ENCODE results near the gene TRIM5. TPM values are rescaled to one million over a fixed set of nuclear protein-coding genes. Genes with fewer than 3 reads are reported as not detected.
"Not testable (repeated sequence)": the region's sequence is repeated elsewhere in the genome, so short reads cannot be mapped to it uniquely, and the experiment has no call there.

Gene TRIM5
- total RNA-seq, 2 donors from 2014 or later: 16.0 to 21.4 TPM

DNA sequence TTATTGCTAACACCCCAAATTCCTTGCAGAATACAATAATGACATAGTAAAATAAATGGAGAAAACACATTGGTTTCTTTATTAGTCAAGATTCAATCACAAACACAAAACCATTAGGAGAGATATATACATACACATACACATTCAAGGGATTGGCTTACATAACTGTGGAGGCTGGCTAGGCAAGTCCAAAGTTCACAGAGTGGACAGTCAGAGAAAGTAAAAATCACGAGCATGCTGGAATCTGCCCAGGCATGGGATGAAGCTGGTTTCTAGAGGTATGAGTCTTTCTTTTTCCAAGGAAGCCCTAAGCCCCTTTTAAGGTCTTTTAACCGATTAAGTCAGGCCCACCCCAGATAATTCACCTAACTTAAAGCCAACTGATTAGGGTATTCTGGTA, 37.7 kb upstream of the TRIM5 start:
- Histone ChIP-seq H3K9ac (ENCODE audit: extremely low read depth, low read length, poor library complexity, severe bottlenecking) (no peak overlapping the region), H3K4me3 (ENCODE audit: low read length) (no peak overlapping the region), H3K36me3 (ENCODE audit: control insufficient read depth, insufficient read depth, low read length) (no peaks in the 10 kb centered on the region), H3K27ac (ENCODE audit: low read depth, low read length) (no peak overlapping the region), H3K9me3 (ENCODE audit: control insufficient read depth, low read length) (no peaks in the 10 kb centered on the region), H3K4me1 (ENCODE audit: control insufficient read depth, insufficient read depth, low read length) (no peaks in the 10 kb centered on the region), H3K27me3 (ENCODE audit: control insufficient read depth, insufficient read depth, low read length, poor library complexity, severe bottlenecking) (no peaks in the 10 kb centered on the region)
- H3K27ac Mint-ChIP-seq: no peak overlapping the region
- no peaks in the 10 kb centered on the region for H3K9me3 Mint-ChIP-seq
- no peak overlapping the region for H3K4me3 Mint-ChIP-seq
- H3K36me3 Mint-ChIP-seq (ENCODE audit: low read depth): no peaks in the 10 kb centered on the region
- WGBS, 2 experiments (ENCODE audit: insufficient coverage in 1 of 2, insufficient read length in 1 of 2): 90% methylated on average over 2 of the region's 2 CpGs; no CpG with 5 or more reads in 1 of the 2 experiments
- TF ChIP-seq, protein P1, sequence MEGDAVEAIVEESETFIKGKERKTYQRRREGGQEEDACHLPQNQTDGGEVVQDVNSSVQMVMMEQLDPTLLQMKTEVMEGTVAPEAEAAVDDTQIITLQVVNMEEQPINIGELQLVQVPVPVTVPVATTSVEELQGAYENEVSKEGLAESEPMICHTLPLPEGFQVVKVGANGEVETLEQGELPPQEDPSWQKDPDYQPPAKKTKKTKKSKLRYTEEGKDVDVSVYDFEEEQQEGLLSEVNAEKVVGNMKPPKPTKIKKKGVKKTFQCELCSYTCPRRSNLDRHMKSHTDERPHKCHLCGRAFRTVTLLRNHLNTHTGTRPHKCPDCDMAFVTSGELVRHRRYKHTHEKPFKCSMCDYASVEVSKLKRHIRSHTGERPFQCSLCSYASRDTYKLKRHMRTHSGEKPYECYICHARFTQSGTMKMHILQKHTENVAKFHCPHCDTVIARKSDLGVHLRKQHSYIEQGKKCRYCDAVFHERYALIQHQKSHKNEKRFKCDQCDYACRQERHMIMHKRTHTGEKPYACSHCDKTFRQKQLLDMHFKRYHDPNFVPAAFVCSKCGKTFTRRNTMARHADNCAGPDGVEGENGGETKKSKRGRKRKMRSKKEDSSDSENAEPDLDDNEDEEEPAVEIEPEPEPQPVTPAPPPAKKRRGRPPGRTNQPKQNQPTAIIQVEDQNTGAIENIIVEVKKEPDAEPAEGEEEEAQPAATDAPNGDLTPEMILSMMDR (conservative IDR thresholded peaks at IDR 0.05): no peak
- H3K4me1 Mint-ChIP-seq: no peaks in the 10 kb centered on the region
- no peaks in the 10 kb centered on the region for H3K27me3 Mint-ChIP-seq (ENCODE audit: insufficient read depth)
- DNase-seq: no peak

DNA sequence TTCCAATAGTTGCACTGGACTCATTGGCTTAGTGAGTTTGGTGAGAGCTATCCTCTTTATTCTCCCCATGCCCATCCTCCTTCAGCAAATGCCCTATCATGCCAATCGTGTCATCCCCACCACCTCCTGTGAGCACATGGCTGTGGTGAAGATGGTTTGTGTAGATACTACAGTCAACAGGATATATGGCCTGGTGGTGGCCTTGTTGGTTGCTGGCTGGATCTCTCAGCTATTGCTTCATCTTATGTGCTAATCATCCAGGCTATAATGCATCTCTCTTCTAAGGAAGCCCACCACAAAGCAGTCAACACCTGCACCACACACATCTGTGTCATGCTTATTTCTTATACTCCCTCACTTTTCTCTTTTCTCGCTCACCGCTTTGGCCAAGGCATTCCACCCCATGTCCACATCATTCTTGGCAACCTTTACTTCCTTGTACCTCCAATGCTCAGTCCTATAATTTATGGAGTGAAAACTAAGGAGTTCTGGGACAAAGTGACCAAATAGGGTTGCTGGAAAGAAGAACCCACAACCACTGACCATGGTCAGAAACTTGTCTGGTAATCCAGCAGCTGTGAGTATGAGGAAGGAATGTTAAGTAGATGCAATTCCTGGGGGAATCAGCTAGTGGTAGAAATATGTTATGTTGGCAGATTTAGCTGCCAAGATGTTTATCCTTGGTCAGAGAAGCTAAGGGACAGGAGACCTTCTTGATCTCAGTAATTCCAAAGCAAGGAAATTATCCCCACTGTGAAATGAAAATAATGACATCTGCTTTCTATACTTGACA, 35.0 kb upstream of the TRIM5 start:
- Mint-ChIP-seq H3K36me3 (ENCODE audit: low read depth) (no peaks in the 10 kb centered on the region), H3K9me3 (peaks cover 9% of the 10 kb centered on the region), H3K4me1 (no peaks in the 10 kb centered on the region), H3K27ac (no peak overlapping the region), H3K27me3 (ENCODE audit: insufficient read depth) (no peaks in the 10 kb centered on the region), H3K4me3 (no peak overlapping the region)
- Histone ChIP-seq H3K36me3 (ENCODE audit: control insufficient read depth, insufficient read depth, low read length) (no peaks in the 10 kb centered on the region), H3K4me1 (ENCODE audit: control insufficient read depth, insufficient read depth, low read length) (no peaks in the 10 kb centered on the region), H3K27ac (ENCODE audit: low read depth, low read length) (no peak overlapping the region), H3K9ac (ENCODE audit: extremely low read depth, low read length, poor library complexity, severe bottlenecking) (no peak overlapping the region), H3K27me3 (ENCODE audit: control insufficient read depth, insufficient read depth, low read length, poor library complexity, severe bottlenecking) (no peaks in the 10 kb centered on the region), H3K9me3 (ENCODE audit: control insufficient read depth, low read length) (no peaks in the 10 kb centered on the region), H3K4me3 (ENCODE audit: low read length) (no peak overlapping the region)
- TF ChIP-seq, protein P1 (conservative IDR thresholded peaks at IDR 0.05): no peak
- 98% methylated on average over 2 of the region's 3 CpGs; no CpG with 5 or more reads in 1 of the 2 experiments for WGBS, 2 experiments (ENCODE audit: insufficient coverage in 1 of 2, insufficient read length in 1 of 2)
- DNase-seq: no peak

DNA sequence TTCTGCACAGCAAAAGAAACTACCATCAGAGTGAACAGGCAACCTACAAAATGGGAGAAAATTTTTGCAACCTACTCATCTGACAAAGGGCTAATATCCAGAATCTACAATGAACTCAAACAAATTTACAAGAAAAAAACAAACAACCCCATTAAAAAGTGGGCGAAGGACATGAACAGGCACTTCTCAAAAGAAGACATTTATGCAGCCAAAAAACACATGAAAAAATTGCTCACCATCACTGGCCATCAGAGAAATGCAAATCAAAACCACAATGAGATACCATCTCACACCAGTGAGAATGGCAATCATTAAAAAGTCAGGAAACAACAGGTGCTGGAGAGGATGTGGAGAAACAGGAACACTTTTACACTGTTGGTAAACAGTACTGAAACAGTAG, 31.6 kb upstream of the TRIM5 start:
- not testable (repeated sequence) for H3K4me3 Mint-ChIP-seq; H3K36me3 Mint-ChIP-seq (ENCODE audit: low read depth); H3K27ac ChIP-seq (ENCODE audit: low read depth, low read length); H3K27me3 ChIP-seq (ENCODE audit: control insufficient read depth, insufficient read depth, low read length, poor library complexity, severe bottlenecking); H3K36me3 ChIP-seq (ENCODE audit: control insufficient read depth, insufficient read depth, low read length); H3K4me1 Mint-ChIP-seq; H3K27ac Mint-ChIP-seq; H3K9me3 ChIP-seq (ENCODE audit: control insufficient read depth, low read length); H3K9ac ChIP-seq (ENCODE audit: extremely low read depth, low read length, poor library complexity, severe bottlenecking); H3K27me3 Mint-ChIP-seq (ENCODE audit: insufficient read depth); DNase-seq; H3K4me1 ChIP-seq (ENCODE audit: control insufficient read depth, insufficient read depth, low read length); H3K9me3 Mint-ChIP-seq; H3K4me3 ChIP-seq (ENCODE audit: low read length)
- WGBS, 2 experiments (ENCODE audit: insufficient coverage in 1 of 2, insufficient read length in 1 of 2): no CpG with 5 or more reads among the region's 1 CpG
